Measurements from ENCODE around the gene FOXF2. TPM values are rescaled to one million over a fixed set of nuclear protein-coding genes. Genes with fewer than 3 reads are reported as not detected.
A peak's percentile ranks its signal among the peaks of the same experiment; 100 is the strongest.

The FOXF2 gene
- total and polyA plus RNA-seq, 2 of the 13 experiments (the other 11 are each of a cell fraction or from before 2014, with no cell fraction given): not detected

GRCh38 chr6:1393641-1394283 lies 4.4 kb downstream of the FOXF2 start:
- Histone ChIP-seq H3K36me3 (replicated peaks in 1 of 2; ENCODE audit: control insufficient read depth in 1 of 2, insufficient read depth in 2 of 2, low read length in 2 of 2) (no peaks in the 10 kb centered on the region), H3K27ac (ENCODE audit: extremely low read length, insufficient read depth, low read length) (no peak overlapping the region), H3K27me3 (ENCODE audit: control insufficient read depth in 1 of 2, insufficient read depth in 2 of 2, low read length in 2 of 2) (peaks cover 40 to 89% of the 10 kb centered on the region in 2 experiments; a peak in 4 of 5 replicates), H3K4me2 (ENCODE audit: low read depth, low read length) (0 out of 2 replicates have a peak overlapping the region, but pooled peaks have one; percentile 9), H3K9me3 (ENCODE audit: low read length) (no peaks in the 10 kb centered on the region), H4K20me1 (ENCODE audit: insufficient read depth, low read length) (peaks cover 4% of the 10 kb centered on the region), H3K4me3 (replicated peaks in 1 of 3; ENCODE audit: insufficient read depth in 1 of 3, low read depth in 2 of 3, low read length in 3 of 3) (no peak overlapping the region; a peak in 1 of 6 replicates), H3K4me1 (ENCODE audit: insufficient read depth, low read length) (peaks cover 4% of the 10 kb centered on the region; the same call in 1 of the 2 replicates), H3K9ac (ENCODE audit: insufficient read depth, low read depth, low read length) (no peak overlapping the region), H3K79me2 (ENCODE audit: insufficient read depth, low read length) (no peaks in the 10 kb centered on the region), H2AFZ (ENCODE audit: low read length) (no peak overlapping the region)
- no peak for FAIRE-seq
- intact Hi-C loops (cut with micrococcal nuclease; ENCODE audit: unreplicated experiment) (no loop called here), in situ Hi-C loops (cut with HindIII; ENCODE audit: extremely low pct_ligation_motif_present, low pct_unique_long_range_greater_than_20kb) (loop anchor here (10.0 kb wide), 1 partner anchor 799 kb away; no protein-coding TSS in a partner anchor)
- BruUV-seq (replicated peaks): no TSS peak
- TF ChIP-seq ZNF800 (CRISPR knock-in tag; IDR thresholded peaks at IDR 0.05) (peak; percentile 76; the same call in 1 of the 2 replicates), ZNF235 (CRISPR knock-in tag; IDR thresholded peaks at IDR 0.05; ENCODE audit: borderline replicate concordance) (no peak), ZC3H13 (CRISPR knock-in tag; IDR thresholded peaks at IDR 0.05) (no peak), HNRNPLL (IDR thresholded peaks at IDR 0.05; ENCODE audit: low read depth, low read length, poor library complexity, severe bottlenecking) (peak; percentile 31), EZH2 (conservative IDR thresholded peaks at IDR 0.05; ENCODE audit: low read depth, low read length) (peak; percentile 88; the same call in 1 of the 2 replicates)
- CTCF ChIA-PET (ENCODE audit: low intra/inter-chr PET ratio, low total read pairs): no interaction called here
- WGBS (ENCODE audit: low lambda C conversion rate): 14% methylated on average over 24 of the region's 47 CpGs
- POLR2A ChIA-PET: no interaction called here
- DNase-seq (ENCODE audit: low spot score): no peak
- ATAC-seq: peak; percentile 10; the same call in 2 of the 3 replicates

Measured in HepG2 (cell line).